Fibroblast of lung (primary cell): Measurements from ENCODE around the gene VSIG10L2.

Experiments
- EZH2 ChIP-seq: IDR thresholded peaks from 2 replicates; pipeline ENCODE4 v1.5.1; 2012; ENCODE audit warnings: low read length, control low read depth, mild to moderate bottlenecking; ENCODE audit errors: missing control alignments
- TF ChIP-seq, protein P1 (sequence below), 2 donors: IDR thresholded peaks in 1 of 2; conservative IDR thresholded peaks in 1 of 2; 1 replicate in 1 of 2; 2 replicates in 1 of 2; pipeline ENCODE4 v1.5.1; 2011 to 2012; ENCODE audit warnings: low read length in 2 of 2, control low read depth in 1 of 2, inconsistent platforms in 1 of 2, low read depth in 1 of 2, mild to moderate bottlenecking in 1 of 2

GRCh38 chr11:125960771-125961170 is 14.9 kb downstream of the VSIG10L2 start:
- TF ChIP-seq, protein P1, sequence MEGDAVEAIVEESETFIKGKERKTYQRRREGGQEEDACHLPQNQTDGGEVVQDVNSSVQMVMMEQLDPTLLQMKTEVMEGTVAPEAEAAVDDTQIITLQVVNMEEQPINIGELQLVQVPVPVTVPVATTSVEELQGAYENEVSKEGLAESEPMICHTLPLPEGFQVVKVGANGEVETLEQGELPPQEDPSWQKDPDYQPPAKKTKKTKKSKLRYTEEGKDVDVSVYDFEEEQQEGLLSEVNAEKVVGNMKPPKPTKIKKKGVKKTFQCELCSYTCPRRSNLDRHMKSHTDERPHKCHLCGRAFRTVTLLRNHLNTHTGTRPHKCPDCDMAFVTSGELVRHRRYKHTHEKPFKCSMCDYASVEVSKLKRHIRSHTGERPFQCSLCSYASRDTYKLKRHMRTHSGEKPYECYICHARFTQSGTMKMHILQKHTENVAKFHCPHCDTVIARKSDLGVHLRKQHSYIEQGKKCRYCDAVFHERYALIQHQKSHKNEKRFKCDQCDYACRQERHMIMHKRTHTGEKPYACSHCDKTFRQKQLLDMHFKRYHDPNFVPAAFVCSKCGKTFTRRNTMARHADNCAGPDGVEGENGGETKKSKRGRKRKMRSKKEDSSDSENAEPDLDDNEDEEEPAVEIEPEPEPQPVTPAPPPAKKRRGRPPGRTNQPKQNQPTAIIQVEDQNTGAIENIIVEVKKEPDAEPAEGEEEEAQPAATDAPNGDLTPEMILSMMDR (conservative IDR thresholded peaks at IDR 0.05 in 1 of 2, IDR thresholded peaks at IDR 0.05 in 1 of 2; ENCODE audit: low read depth in 1 of 2, low read length in 2 of 2), result no peak
- TF ChIP-seq EZH2, result no peak
